PC-9 (cell line): ENCODE data around the gene TAGLN2.

ENCODE experiments used
- CTCF ChIP-seq: fragments of 200-600 bp; sonication (generic); conservative IDR thresholded peaks from 2 replicates; pipeline ENCODE4 v1.6.1; 2017; ENCODE audit warnings: mixed run types, antibody characterized with exemption, mild to moderate bottlenecking, moderate library complexity
- EZH2 ChIP-seq: fragments of 200-600 bp; sonication (generic); IDR thresholded peaks from 2 replicates; pipeline ENCODE4 v1.8.0; 2017; ENCODE audit warnings: antibody characterized with exemption, low read depth

GRCh38 chr1:159913451-159914192 lies 11.7 kb downstream of the TAGLN2 start:
- TF ChIP-seq CTCF: no peak
- TF ChIP-seq EZH2: no peak
